ENCODE results near the gene NXPH2.

DNA sequence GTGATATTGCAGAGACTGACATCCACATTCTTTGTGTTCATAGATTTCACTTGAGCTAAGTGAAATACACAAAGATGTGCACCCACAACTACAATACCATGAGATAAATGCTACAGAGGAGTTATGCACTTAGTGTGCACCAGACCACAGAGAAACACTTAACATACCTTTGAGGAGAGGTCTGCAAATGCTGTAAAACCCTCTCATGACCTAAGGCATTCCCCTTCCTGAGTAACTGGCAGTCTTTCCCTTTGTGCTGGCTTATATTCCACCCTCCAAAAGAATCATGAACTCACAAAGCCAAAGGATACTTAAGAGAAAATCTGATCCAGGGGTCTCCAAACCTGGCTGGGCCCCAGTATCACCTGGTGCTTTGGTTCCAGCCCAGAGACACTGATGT, 16.2 kb downstream of the NXPH2 start:
- TF ChIP-seq, protein P1, sequence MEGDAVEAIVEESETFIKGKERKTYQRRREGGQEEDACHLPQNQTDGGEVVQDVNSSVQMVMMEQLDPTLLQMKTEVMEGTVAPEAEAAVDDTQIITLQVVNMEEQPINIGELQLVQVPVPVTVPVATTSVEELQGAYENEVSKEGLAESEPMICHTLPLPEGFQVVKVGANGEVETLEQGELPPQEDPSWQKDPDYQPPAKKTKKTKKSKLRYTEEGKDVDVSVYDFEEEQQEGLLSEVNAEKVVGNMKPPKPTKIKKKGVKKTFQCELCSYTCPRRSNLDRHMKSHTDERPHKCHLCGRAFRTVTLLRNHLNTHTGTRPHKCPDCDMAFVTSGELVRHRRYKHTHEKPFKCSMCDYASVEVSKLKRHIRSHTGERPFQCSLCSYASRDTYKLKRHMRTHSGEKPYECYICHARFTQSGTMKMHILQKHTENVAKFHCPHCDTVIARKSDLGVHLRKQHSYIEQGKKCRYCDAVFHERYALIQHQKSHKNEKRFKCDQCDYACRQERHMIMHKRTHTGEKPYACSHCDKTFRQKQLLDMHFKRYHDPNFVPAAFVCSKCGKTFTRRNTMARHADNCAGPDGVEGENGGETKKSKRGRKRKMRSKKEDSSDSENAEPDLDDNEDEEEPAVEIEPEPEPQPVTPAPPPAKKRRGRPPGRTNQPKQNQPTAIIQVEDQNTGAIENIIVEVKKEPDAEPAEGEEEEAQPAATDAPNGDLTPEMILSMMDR (IDR thresholded peaks at IDR 0.05; ENCODE audit: low read length): no peak
- TF ChIP-seq EZH2 (IDR thresholded peaks at IDR 0.05; ENCODE audit: borderline replicate concordance, low read length): no peak
